Stimulated activated CD8-positive, alpha-beta memory T cell treated with anti-CD3 and anti-CD28 coated beads, Interleukin-4, amount 100 ng/mL, for 4 hours (primary cell): ENCODE results near the gene HAUS6.
"Not testable (repeated sequence)": the region's sequence is repeated elsewhere in the genome, so short reads cannot be mapped to it uniquely, and the experiment has no call there.

ENCODE experiments used
- DNase-seq, 2 donors: peaks; one replicate each; pipeline ENCODE4 v3.0.0-alpha.2; 2020; ENCODE audit warnings: low read depth in 2 of 2, low spot score in 1 of 2

Gene HAUS6

DNA sequence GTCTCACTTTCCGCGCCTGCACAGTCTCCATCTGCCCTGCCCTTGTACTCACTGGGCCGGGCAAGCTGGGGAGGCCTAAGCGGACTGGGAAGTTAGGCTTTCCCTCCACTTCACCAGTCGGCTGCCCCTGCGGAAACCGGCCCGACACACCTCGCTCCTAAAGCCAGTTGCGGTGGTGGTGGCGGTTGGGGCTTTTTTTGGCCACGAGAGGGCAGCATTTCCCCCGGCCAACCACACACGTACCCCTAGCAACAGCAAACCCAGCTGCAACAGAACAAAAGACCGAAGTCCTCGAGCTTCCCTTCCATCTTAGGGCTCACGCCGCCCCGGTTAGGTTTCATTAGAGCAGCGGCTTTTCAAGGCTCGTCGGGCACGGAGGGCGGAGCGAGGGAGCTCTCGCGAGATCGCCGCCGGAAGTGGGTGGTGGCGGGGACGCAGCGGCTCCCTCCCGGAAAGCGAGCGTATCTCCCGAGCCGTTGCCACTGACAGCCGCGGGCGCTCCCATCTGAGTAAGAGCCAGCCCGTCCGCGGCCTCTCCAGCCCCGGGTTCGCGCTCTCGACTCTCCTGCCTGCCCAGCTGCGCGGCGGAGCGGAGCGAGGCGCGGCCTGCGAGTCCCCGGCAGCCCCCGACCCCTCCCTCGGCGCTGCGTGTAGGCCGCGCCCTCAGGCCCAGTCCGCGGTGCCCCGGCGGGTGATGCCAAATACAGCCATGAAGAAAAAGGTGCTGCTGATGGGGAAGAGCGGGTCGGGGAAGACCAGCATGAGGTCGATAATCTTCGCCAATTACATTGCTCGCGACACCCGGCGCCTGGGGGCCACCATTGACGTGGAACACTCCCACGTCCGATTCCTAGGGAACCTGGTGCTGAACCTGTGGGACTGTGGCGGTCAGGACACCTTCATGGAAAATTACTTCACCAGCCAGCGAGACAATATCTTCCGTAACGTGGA lies 53.5 kb downstream of the HAUS6 start, which contains the start of gene RRAGA:
RRAGA (plus strand) TSS at position 462 of the 951 bp plus-strand sequence; CDS start at position 695, 233 bp downstream.
- peak; percentile 82 to 85 for DNase-seq

DNA sequence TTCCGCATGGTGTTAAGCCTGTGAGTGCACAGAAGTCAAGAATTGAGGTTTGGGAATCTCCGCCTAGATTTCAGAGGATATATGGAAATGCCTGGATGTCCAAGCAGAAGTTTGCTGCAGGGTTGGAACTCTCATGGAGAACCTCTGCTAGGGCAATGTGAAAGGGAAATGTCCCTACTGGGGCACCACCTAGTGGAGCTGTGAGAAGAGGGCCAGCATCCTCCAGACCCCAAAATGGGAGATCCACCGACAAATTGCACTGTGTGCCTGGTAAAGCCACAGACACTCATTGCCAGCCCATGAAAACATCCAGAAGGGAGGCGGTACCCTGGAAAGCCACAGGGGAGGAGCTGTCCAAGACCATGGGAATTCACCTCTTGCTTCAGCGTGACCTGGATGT lies 66.1 kb downstream of the HAUS6 start:
- DNase-seq: no peak

DNA sequence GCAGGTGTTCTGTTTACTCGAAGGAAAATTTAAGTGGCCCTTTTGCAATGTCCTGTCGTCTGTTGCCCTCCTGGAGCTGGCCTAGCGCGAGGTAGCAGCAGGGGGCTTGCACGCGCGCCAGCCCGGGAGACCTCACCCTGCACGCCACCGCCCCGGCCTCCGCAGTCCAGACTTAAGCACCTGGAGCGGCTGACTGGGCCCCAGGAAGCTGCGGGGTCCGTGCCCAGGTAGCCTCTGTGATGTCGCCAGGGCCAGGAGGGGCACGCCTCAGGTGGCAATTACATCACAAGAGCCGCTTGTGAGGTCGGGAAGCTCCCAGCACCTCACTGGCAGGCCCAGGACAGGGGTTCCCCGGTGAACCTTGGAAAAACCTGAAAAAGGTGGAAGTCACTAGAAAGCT lies 69.7 kb downstream of the HAUS6 start, which contains the start of gene SAXO1:
SAXO1 (minus strand) TSS at position 195 of the 400 bp plus-strand sequence. CDS start 301 bp downstream, outside the sequence.
- no peak for DNase-seq

DNA sequence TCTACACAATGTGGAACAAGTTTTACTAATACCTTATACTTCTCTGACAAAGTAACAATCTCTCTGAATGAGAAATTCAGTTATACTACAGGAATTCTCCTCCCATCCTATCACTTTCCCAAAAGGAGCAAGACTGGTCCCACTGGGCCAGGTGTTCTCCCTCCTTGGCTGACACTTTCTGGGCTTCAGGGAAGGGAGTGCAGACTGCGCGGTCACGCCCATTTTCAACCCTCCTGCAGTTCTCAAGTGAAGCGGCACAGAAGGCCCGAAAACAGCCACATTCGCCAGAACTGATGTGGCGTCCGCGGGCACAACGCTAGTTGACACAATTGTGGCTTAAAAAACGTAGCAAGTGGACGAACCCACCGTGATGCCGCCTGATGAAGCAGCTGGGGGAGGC lies 70.3 kb downstream of the HAUS6 start:
- DNase-seq: no peak

DNA sequence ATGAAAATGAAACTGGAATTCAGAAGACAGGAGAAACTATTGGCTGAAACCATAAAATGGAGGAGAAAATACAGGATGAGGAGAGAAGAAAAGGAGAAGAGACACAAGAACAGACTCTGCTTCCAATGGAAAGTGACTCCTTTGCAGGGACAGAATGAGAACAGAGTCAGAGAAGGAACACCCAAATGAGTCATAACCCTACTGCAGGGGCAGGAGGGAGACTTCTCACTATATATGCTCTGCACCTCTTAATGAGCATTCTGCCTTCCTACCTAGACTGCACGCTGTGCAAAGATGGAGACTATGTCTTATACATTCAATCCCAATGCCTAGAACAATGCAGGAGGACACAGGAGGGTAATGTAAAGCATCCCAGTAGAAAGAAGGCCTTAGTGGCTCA lies 71.8 kb downstream of the HAUS6 start:
- no peak for DNase-seq

DNA sequence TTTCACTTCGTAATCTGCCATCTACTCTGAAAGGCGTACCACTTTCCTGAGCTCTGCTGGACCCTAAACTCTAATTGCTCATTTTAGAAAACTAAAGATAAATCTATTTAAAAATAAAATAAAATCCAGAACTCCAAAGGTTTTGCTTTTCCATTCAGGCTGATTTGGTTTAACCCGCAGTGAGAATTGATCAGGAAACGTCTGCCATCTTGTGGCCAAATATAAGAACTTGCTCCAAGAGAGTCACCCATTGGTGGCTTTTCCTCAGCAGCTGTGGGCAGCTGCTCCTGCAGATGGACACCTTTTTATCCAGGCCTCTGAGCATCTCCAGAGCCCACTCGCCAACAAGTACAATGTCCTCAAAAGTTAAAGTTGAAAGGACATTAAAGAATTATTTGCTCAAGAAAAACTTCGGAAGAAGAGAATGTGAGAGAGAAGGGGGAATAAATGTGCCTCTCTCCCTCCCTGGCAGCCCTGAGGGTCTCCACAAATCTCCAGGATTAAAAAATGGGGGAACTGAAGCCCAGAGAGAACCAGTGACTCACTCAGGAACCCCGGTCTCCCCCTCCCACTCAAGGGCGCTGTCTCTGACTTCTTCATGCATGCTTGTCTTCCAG lies 73.8 kb downstream of the HAUS6 start:
- DNase-seq: no peak

DNA sequence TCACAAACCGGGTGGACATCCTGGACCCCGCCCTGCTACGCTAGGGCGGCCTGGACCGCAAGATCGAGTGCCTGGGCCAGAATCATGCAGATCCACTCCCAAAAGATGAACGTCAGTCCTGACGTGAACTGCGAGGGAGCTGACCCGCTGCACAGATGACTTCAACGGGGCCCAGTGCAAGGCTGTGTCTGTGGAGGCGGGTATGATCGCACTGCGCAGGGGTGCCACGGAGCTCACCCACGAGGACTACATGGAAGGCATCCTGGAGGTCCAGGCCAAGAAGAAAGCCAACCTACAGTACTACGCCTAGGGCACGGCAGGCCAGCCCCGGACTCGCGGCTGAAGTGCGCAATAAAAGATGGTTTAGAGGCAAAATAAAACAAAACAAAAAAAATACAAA lies 74.9 kb downstream of the HAUS6 start:
- DNase-seq: no peak

DNA sequence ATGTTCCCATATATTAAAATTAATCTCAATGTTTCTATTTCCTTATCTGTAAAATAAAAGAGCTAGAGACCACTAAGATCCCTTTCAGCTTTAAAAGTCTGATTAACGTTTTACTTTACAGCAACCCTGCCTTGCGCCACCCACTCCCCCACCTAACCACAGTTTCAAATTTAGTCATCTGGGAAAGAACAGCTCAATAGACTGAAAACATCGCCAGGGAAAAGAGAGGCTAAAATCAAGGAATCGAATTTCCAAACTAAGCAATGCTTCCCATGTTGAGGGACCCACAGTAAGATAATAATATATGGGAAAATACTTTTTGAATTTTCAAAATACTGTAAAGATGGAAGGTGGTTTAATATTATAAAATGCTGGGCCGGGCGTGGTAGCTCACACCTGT lies 76.3 kb downstream of the HAUS6 start:
- no peak for DNase-seq

DNA sequence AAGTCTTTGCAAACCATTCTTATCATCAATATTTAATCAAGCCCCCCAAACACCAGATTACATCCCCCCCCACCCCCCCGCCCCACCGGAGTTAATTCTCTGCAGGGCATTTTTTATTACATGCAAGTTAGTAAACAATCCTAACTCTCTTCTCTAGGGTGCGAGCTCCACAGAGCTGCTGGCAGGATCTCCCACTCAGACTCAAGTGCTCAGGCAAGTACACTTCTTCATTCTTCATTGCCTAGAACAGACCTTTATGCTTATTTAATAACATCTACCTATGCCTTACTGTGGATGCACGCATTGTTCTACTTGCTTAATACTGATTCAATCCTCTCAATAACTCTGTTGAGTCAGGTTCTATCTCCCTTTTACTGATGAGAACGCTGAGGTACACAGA lies 79.6 kb downstream of the HAUS6 start:
- DNase-seq: no peak

DNA sequence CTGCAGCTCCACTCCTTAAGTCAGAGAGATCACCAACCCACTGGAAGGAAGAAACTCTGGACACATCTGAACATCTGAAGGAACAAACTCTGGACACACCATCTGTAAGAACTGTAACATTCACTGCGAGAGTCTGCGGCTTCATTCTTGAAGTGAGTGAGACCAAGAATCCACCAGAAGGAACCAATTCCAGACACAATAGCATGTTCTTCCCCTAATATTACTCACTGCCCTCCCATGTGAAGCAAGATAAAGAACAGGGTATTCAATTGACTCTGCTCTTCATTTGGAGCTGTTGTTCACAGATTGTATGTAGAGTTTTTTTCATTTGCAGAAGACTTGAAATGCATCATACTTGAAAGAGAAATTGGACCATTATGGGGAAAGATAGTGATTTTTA lies 80.5 kb downstream of the HAUS6 start:
- DNase-seq: no peak

DNA sequence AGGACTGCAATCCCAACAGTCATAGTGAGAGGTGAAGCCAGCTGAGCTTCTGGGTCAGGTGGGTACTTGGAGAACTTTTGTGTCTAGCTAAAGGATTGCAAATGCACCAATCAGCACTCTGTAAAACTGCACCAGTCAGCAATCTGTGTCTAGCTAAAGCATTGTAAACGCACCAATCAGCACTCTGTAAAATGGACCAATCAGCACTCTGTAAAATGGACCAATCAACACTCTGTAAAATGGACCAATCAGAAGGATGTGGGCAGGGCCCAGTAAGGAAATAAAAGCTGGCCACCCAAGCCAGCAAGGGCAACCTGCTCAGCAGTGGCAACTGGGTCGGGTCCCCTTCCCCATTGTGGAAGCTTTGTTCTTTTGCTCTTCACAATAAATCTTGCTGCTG lies 81.1 kb downstream of the HAUS6 start:
- DNase-seq: not testable (repeated sequence)

DNA sequence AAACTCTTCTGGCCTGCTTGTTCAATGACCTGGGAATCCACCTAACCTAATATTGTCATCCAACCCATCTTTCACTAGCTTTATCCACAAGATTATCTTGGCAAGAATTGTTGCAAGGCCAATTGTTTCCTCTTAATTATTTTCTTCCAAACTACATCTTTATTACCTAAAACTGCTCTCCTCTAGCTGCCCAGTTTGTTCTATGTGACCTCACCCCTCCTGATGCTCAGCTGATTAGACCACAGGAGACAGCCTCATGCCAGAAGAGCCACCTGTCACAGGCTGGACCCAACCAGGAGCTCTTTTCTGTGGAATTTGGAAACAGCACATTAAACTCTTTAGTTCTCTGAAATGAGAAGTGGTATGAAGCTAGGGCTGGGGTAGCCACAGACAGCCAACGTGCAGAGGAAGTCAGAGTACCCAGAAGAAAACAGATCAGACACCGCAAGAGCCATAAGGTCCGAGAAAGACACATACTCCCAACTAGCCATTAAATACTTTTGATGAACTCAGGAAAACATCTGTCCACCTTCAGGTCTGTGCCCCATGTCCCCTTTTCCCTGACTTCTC lies 81.7 kb downstream of the HAUS6 start:
- no peak for DNase-seq

DNA sequence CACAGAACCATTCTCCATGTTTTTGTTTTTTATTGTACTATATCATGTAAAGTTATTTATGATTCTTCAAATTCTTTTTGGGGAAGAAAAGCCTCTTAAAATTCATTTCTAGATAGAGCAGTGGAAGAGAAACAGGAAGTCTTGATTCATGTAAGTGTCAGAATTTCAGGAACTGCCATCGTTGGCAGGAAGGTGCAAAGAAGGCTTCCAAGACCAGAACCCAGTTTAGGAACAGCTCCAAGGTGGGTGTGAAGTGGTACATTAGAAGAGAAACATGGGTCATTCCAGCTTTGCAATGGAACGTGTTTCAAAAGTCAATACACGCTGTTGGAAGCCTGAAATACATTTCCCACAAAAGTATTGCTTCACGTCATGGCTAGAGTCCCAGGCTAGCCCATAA lies 84.5 kb downstream of the HAUS6 start:
- DNase-seq: no peak

DNA sequence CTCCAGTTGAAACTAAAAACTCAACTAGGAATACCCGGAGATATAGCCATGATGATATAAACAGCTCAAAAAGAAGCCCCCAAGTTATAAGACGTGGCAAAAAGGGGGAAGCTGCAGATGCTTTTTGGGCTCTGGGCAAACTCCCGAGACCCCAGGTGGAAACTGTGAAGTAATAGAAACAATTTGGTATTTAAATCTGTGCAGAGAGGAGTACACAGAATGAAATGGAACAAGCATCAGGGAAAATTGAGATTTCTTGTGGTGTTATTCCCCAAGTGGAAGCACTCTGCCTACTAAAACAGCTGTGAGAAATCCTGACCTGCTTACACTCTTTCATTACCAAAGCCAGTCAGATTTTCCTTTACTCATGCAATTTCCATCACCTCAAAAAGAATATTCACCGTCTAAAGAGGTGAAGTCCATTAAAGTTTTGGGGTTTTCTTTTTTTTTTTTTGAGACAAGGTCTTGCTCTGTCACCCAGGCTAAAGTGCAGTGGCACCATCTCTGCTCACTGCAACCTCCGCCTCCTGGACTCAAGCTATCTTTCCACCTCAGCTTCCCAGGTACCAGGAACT lies 93.2 kb downstream of the HAUS6 start:
- DNase-seq: no peak
